DOHH2 (cell line): Measurements from ENCODE around the gene UBE2S.

ENCODE experiments used
- H3F3A ChIP-seq: fragments of 200-600 bp; sonication (generic), shearing (Covaris generic); 2 replicates; pipeline ENCODE4 v1.6.0; 2016; ENCODE audit warnings: antibody characterized with exemption, mild to moderate bottlenecking; ENCODE audit not compliant: control insufficient read depth, insufficient read depth
- H3K27ac ChIP-seq: fragments of 200-600 bp; sonication (generic); 2 replicates; pipeline ENCODE4 v1.5.1; 2014; ENCODE audit warnings: low read depth, mild to moderate bottlenecking, low read length, moderate library complexity
- H3K27me3 ChIP-seq: fragments of 200-600 bp; sonication (generic); 2 replicates; pipeline ENCODE4 v1.6.1; 2014; ENCODE audit warnings: mild to moderate bottlenecking, low read length, mixed read lengths; ENCODE audit not compliant: control insufficient read depth
- H3K36me3 ChIP-seq: fragments of 200-600 bp; sonication (generic); 2 replicates; pipeline ENCODE4 v1.6.1; 2014; ENCODE audit warnings: mild to moderate bottlenecking, low read length, moderate library complexity, mixed read lengths; ENCODE audit not compliant: control insufficient read depth
- H3K4me1 ChIP-seq: fragments of 200-600 bp; sonication (generic); 2 replicates; pipeline ENCODE4 v1.6.1; 2014; ENCODE audit warnings: mild to moderate bottlenecking, low read length, mixed read lengths; ENCODE audit not compliant: control insufficient read depth
- H3K4me2 ChIP-seq: fragments of 200-600 bp; sonication (generic); 2 replicates; pipeline ENCODE4 v1.6.0; 2014; ENCODE audit warnings: mild to moderate bottlenecking, low read length, moderate library complexity
- H3K4me3 ChIP-seq: fragments of 200-600 bp; sonication (generic); 2 replicates; pipeline ENCODE4 v1.5.1; 2014; ENCODE audit warnings: mild to moderate bottlenecking, low read length, mixed read lengths
- H3K79me2 ChIP-seq: fragments of 200-600 bp; sonication (generic); 2 replicates; pipeline ENCODE4 v1.6.1; 2014; ENCODE audit warnings: mild to moderate bottlenecking, low read length, mixed read lengths; ENCODE audit not compliant: control insufficient read depth
- H3K9me2 ChIP-seq: fragments of 200-600 bp; sonication (generic); replicated peaks from 2 replicates; pipeline ENCODE4 v1.6.1; 2014; ENCODE audit warnings: mild to moderate bottlenecking, low read length, mixed read lengths; ENCODE audit not compliant: control insufficient read depth
- H3K9me3 ChIP-seq: fragments of 200-600 bp; sonication (generic); 2 replicates; pipeline ENCODE4 v1.6.1; 2014; ENCODE audit warnings: antibody characterized with exemption, low read length, mixed read lengths; ENCODE audit not compliant: control insufficient read depth, insufficient read depth
- H4K20me1 ChIP-seq: fragments of 200-600 bp; sonication (generic); 2 replicates; pipeline ENCODE4 v1.6.0; 2014; ENCODE audit warnings: low read depth, mild to moderate bottlenecking, antibody characterized with exemption, low read length, moderate library complexity; ENCODE audit not compliant: control insufficient read depth, insufficient read depth
- EZH2phosphoT487 ChIP-seq: fragments of 200-600 bp; sonication (generic); IDR thresholded peaks from 2 replicates; pipeline ENCODE4 v1.6.1; 2017; ENCODE audit warnings: borderline replicate concordance, mild to moderate bottlenecking, antibody characterized with exemption, low read length, moderate library complexity, mixed read lengths
- TF ChIP-seq, protein P1 (sequence below): fragments of 200-600 bp; sonication (generic); IDR thresholded peaks from one replicate; pipeline ENCODE4 v1.5.1; 2014; ENCODE audit warnings: antibody characterized with exemption, mild to moderate bottlenecking, low read depth, low read length; ENCODE audit not compliant: poor library complexity, severe bottlenecking

Gene UBE2S

DNA sequence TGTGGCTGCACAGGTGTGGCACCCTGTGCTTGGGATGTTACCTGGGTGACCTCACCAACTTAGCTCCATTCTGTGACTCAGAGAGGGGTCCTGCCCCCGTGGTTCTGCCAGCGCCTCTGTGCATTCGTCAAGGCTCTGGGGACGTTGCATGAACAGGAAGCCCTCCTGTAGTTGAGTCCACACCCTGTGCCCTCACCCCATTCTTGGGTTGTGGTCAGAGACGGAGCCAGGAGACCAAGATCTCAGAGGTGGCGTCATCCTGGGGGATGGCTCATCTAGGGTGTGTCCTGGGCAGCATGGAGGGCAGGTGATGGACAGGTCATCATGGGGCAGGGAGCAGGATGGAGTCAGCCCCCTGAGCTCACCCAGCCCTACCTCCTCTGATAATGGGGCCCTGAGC, 55.5 kb downstream of the UBE2S start:
- Histone ChIP-seq H3K27ac (no peak overlapping the region), H3K27me3 (peaks cover 43% of the 10 kb centered on the region), H3K4me3 (no peak overlapping the region), H3K9me3 (no peaks in the 10 kb centered on the region), H3K4me1 (peaks cover 11% of the 10 kb centered on the region), H3K36me3 (no peaks in the 10 kb centered on the region), H3K79me2 (no peaks in the 10 kb centered on the region), H3K9me2 (no peaks in the 10 kb centered on the region), H3K4me2 (no peak overlapping the region), H4K20me1 (no peaks in the 10 kb centered on the region), H3F3A (no peaks in the 10 kb centered on the region)
- TF ChIP-seq, protein P1, sequence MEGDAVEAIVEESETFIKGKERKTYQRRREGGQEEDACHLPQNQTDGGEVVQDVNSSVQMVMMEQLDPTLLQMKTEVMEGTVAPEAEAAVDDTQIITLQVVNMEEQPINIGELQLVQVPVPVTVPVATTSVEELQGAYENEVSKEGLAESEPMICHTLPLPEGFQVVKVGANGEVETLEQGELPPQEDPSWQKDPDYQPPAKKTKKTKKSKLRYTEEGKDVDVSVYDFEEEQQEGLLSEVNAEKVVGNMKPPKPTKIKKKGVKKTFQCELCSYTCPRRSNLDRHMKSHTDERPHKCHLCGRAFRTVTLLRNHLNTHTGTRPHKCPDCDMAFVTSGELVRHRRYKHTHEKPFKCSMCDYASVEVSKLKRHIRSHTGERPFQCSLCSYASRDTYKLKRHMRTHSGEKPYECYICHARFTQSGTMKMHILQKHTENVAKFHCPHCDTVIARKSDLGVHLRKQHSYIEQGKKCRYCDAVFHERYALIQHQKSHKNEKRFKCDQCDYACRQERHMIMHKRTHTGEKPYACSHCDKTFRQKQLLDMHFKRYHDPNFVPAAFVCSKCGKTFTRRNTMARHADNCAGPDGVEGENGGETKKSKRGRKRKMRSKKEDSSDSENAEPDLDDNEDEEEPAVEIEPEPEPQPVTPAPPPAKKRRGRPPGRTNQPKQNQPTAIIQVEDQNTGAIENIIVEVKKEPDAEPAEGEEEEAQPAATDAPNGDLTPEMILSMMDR: no peak
- TF ChIP-seq EZH2phosphoT487: no peak

DNA sequence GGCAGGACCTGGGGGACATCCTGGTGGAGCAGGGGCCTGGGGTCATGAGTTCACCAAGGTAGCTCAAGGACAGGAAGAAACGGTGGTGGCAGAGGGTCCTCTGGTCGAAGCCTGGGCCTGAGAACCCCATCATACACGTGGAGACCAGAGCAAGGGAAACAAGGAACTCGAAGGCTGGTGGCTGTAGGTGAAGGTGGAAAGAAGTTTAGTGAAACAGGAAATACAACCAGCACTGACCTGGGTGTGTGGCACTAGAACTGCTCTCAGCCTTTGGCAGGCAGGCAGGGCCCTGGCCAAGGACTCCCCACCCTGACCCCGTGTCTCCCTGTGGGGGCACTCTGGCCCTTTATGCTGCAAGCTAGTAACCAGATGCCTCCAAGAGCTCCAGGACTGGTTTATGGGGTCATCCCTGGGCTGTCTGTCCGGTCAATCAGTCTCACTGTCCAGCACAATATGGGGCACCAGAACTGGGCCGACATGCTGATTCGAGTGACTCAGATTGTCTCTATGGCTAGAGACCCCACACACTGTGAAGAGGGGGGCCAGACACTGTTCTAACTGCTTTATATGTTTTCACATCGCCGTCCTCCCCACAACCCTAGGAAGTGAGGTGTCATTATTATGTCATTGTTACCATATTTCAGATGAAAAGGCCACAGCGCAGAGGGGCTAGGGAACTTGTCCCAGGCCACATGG, 56.8 kb downstream of the UBE2S start:
- TF ChIP-seq, protein P1: no peak
- no peak for TF ChIP-seq EZH2phosphoT487
- no peak overlapping the region for H3K4me3 ChIP-seq
- no peaks in the 10 kb centered on the region for H3K9me2 ChIP-seq
- H4K20me1 ChIP-seq: no peaks in the 10 kb centered on the region
- peaks cover 11% of the 10 kb centered on the region for H3K4me1 ChIP-seq
- no peaks in the 10 kb centered on the region for H3F3A ChIP-seq
- no peaks in the 10 kb centered on the region for H3K36me3 ChIP-seq
- no peaks in the 10 kb centered on the region for H3K9me3 ChIP-seq
- no peak overlapping the region for H3K27ac ChIP-seq
- no peaks in the 10 kb centered on the region for H3K79me2 ChIP-seq
- no peak overlapping the region for H3K4me2 ChIP-seq
- H3K27me3 ChIP-seq: peaks cover 35% of the 10 kb centered on the region
